GM18868 (cell line): ENCODE results near the gene AHNAK2.

Source experiments
- ATAC-seq: cut with Tn5 transposase; IDR thresholded peaks from one replicate; pipeline ENCODE4 v1.9.1; 2021; ENCODE audit warnings: mild to moderate bottlenecking, moderate library complexity; ENCODE audit not compliant: unreplicated experiment

The AHNAK2 gene

DNA sequence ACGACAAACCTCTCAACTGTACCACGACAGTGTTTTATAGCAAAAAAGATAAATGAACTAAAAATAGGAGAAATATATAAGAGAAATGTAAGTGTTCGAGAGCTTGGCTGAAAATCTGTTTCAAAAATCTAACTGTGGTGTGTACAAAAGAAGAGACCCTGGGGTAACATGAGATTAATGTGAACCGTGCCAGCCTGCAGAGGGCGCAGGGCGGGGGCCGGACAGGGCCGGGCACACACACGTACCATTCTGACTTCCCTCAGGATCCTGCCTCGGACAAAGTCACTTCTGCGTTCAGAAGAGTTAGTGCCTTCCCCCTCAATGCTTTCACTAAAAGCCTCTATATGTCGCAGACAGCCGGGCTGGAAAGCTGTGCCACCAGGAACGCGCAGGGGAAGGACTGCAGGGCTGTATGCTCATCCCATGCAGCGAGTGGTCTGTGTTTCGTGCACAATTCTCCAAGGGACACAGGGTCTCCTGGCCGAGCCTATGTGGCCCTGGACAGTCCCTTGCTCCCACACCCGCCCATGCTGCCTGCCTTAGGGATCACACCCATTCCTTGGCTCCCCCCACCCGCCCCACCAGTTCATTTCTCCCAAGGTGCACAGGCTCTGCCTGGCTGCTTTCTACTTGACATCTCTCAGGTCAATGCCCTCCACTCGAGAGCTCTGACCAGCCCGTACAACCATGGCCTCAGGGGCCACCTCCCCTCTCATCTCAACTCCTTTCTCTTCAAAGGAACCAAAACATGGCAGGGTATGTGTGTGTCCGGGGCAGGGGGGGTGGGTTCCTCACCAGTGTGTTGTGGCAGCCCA is 34.2 kb upstream of the AHNAK2 start:
- ATAC-seq, result no peak

DNA sequence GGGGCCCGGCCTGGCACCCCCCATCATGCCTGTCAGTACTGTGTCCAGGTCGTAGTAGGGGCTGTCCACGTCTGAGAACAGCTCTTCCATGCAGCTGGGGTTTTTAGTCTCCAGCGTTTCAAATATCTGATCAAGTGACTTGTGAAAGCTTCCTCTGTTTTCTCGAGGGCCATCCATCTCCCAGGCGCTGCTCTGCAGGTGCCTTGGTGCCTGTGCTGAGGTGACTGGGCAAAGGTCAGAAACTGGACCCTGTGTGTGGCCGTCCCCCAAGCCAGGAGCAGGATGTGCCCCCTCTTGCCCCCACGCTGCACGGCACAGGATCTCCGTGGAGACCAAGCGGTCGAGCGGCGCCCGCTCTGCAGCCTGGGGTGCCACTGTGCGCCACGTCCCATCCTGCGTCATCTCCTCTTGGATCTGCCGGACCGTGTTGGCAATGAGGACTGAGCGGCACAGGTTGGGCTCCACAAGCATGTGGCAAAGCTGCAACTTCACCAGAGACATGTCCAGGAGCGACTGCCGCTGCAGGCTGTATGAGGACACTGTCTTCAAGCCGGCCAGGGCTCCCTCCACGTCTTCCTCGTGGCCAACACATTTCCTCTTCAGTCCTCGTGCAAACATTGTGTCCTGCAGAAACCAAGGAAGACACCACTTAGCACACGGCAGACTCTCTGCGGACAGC is 33.3 kb upstream of the AHNAK2 start:
- no peak for ATAC-seq

DNA sequence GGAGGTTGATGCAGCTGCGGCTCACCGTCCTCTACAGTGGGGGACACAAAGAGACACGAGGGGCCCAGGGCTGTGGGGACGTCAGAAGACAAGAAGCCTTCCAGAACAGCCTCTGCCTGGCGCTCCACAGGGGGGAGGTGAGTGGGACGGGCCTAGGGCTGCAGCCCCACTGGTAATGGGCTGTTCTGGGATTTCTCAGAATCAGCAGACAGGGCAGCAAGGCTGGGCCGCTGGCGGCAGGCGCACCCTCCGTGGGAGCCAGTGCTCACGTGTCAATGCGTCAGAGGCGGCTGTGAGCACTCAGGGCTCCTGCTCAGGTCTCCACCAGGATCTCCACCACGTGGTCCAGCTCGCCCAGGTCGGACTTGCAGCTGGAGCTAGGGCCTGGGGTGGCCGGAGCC is 32.7 kb upstream of the AHNAK2 start:
- no peak for ATAC-seq

DNA sequence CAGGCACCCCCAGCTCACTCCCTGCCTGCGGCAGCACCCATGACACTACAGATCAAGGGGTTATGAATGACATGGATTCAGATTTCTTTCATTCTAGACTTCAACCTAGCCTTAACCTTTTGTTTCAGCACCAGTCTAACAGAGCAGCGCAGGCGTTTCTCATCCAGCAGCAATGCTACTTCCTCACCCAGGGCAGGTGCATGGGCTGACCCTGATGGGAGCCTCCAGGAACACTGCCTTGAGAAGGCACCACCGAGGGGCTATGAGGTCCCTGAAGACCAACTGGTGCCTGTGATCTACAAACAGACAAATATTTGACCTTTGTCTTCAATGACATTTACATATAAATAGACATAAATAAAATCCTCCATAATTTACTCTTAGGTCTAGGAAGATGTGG is 31.9 kb upstream of the AHNAK2 start:
- ATAC-seq, result no peak

DNA sequence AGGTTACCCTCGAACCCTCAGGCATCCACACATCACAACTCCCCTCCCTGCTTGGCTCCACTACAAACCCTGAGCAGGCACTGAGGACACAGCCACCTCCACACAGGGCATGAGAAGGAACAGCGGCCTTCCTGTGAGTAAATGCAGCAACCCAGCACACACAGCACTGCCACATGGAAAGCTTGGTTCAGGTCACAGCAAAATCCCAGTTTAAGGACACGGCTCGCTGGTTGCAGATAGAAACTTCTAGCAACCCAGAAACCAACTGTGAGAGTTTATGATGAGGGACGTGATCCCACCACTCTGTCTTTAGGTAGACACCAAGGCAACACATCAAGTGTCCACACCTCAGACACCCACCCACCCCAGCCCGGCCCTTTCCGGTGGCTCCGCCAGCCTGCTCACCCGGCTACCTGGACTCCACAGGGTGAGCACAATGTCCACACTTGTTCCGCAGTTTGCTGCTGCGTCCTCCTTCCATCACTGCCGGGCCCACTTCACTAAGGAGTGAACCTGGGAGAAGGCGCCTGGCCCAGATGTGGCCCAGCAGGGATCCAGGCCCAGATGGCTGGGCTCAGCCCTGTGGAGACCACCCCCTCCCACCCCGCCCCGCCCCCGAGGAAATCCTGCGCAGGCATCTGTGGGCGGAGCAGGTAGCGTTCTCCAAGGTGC is 29.6 kb upstream of the AHNAK2 start:
- ATAC-seq, result no peak

DNA sequence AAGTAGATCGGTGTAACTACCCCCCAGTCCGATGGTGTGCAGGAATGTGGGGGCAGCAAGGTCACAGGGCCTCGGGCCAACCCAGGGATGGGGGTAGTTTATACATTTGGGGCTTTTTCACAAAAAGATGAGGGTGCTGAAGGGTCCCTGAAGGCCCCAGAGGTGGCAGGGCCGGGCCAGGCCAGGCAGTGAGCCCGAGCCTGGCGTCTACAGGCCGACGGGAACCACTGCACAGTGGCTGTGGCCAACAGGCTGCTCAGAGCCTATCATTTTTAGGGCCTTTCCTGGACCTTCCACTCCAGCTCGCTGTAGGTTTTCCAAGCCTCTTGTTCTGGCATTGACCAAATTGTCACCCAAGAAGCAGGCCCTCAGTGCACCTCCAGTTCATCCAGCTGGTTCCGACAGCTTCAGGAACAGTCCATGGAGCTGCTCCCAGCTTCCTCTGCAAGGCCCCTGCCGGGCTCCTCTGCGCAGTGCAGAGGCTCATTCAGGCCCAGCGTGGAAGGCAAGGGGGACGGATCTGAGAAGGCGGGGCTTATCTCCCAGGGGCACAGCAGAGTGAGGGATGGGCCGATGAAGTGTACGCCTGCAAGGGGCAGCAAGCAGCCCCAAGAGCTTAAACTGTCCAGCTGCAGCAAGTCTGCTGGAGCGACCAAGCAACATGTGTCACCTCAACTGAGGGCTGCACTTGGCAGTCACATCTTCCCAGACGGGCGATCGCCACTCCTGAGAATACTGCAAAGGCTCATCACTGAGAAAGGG is 28.8 kb upstream of the AHNAK2 start:
- ATAC-seq, result no peak

DNA sequence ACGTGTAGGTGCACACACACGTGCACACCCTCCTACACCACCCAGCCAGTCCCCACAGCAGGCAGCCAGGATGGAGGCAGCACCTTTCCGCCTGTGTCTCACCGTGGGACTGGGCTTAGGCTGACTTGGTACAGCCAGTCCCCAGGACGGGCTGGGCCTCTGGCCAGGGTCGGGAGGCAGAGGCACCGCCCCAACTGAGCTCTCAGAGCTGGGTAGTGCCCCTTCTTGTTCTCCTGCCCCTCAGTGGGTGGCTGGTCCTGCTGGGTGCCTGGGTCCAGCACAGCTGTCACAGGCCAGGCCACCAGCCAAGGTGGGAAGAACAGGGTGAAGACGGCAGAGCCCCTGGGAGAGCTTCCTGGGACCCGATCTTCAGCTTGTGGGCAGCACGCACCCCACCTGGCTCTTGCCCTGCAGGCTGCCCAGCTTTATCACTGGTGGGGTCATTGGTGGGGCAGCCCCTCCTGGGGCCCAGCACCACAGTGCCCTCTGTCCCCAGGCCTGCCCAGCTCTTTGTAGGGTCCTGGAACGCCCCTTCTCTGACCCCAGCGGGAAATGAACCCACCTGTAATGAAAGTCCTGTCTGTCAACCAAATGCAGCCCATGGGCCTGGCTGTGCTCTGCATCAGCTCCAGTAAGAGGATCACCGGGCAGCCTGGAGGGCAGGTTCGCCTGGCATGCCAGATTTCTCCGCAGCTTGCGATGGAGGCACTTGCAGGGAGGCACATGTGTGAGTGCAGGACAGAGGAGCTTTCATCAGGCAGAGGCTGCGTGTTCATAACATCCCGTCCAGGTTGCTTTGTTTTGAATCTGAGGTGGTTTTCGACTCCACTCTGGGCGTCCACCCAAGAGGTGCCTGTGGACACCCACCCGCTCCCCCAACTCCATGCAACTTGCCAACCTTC is 28.0 kb upstream of the AHNAK2 start:
- ATAC-seq, result no peak

DNA sequence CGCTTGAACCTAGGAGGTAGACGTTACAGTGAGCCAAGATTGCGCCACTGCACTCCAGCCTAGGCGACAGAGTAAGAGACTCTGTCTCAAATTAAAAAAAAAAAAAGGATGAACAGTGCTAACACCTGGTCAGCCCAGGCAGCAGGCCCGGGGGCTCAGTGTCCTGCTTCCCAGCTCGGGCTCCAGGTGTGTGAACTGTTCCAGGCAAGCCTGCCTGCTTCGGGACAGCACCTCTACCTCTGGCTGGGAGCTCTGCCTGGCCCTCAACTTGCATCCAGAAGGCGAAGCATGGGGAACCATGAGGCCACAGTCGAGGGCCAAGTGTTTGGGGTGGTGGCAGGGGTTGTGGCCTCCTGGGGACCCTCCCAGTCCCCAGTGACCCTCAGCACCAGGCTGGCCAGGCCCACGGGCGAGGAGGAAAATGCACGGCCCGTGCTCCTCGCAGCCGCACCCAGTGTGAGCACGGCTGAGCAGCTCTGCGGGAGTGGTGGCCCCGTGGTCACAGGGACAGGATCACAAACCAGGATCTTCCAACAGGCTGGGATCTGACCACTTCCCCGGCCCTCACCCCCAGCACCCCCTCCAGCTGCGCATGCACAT is 27.3 kb upstream of the AHNAK2 start:
- ATAC-seq, result no peak

DNA sequence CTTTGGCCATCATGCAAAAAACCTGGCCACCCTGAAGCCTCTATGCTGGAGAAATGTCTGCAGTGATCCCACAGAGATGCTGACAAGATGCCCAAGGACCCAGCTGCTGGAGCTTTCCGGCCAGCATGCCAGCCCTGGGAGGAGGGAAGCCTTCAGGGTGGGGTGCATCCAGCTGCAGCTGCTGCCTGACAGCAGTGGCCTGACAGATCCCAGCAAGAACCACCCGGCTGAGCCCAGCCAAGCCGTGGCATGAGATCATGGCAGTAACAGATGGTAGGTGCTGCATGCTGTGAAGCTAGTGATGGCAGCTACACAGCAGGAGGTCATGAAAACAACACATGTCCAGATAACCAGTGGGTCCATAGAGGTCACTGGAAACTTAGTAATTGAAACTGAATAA is 21.2 kb upstream of the AHNAK2 start:
- no peak for ATAC-seq

DNA sequence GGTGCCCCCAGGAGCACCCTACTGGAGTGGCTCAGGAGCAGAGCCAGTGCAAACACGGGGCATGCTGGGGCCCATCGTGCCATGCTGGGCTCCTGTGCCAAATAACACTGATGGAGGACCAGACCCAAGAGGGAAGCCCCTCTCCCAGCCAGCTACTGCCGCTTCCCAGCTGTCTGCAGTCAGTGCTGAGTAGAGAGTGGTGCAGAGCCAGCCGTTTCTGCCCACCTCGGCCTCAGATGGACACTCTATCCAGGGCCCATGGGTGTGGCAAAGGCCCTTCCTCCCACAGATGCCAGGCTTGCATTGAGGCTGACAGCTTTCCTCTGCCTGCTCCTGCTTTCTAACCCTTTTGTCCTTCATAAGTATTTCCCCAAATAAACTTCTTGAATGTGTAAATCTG is 20.6 kb upstream of the AHNAK2 start:
- ATAC-seq, result no peak

DNA sequence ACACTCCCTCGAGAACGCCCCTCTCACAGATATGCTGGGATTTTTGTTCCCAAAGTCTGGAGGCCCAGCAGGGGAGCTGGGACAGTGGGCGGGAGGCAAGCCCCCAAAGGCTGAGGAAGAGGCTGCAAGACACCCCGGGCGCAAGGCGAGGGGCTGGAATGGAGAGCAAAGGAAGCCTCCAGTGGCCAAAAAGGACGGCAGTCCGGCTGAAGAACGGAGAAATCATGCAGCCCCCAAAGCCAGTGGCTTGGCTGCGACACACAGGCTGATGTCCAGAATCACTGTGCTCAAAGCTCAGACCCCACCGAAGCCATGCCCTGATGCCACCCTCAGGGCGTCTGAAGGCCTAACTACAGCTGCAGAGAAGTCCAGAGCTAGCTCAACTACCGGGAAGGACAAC is 18.3 kb upstream of the AHNAK2 start:
- ATAC-seq, result no peak

DNA sequence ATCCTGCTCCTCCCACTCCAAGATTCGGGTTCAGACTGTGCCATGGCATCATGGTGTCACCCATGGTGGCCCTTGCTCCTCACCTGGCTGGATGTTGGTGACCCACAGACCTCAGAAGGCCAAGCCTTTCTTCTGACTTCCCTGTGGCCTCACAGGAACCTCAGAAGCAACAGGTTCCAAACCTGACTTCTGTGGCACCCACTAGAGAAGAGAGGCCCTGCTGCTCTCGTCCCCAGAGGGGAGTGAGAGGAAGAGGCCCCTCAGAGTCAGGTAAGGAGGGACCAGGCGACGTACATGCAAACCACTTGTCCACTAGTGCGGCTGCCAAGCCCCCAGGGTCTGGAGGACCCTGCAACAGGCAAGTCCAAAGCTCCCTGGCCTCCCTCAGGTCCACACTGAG is 17.9 kb upstream of the AHNAK2 start:
- no peak for ATAC-seq

DNA sequence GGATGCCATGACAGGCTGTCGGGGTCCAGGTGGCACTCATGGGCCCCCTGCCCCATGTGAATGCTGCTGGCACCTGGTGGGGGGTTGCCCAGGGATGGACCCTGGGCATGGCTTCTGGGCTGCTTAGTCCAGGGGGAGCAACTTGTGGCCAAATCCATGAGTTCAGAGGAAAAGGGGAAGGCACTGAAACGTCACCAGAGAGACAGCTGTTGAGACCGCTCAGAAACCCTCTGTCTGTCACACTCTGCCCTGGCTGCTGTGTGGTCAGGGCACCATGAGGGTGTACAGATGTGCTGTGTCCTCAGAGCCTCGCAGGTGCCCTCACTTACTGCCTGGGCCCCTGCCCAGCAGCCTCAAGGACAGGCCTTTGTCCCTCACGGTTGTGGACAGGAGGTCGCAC is 16.8 kb upstream of the AHNAK2 start:
- no peak for ATAC-seq

DNA sequence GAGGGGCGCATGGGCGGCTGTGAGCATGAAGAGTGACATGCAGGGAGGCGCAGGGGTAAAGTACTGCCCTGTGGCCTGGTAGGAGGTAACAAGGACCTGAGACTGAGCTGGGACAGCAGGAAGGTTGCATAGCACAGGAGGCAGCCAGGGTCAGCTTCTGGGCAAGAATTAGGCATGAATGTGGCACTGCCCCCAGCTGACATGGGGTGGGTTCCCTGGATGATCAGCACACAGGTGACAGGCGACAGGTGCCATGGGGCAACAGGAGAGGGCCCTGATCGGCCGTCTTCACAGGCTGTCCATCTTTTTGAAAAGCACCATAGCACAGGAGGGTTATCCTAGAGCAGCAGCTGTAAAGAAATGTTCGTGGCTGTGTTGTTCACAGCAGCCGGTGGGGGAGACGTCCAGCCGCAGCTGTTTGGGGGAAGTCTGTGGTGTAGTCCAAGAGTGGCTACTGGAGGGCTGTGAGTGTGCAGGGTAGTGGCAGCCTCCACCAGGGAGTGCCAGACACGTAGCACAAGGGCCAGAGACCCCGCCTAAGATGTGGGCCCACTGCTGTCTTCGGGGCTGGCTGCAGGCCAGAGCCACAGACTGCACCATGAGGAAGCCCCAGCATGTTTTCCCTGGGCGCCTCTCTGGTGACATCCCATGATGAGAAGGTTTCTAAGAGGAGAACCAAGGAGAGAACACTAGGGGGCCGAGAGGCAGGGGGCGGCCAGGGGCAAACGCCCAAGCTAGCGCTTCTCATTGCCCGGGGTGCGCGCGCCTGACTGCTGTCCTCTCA is 15.8 kb upstream of the AHNAK2 start:
- no peak for ATAC-seq

DNA sequence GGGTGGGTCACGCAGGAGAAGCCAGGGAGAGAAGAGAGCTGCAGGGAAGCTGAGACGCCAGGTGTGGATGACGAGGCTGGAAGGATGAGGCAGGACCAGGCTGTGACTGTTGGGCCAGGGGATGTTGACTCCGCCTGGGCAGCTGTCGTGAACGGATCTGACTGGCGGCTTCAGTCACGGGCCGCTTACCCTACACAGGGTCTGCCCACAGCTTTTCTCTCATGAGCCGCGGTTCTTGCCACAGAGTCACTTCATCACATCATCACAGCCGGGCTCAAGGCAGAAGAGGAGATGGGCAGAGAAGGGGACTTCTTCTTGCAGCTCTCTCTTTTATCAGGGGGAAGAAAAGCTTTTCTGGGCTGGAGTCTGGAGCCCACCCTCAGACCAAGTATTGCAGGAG is 15.1 kb upstream of the AHNAK2 start:
- ATAC-seq, result no peak

DNA sequence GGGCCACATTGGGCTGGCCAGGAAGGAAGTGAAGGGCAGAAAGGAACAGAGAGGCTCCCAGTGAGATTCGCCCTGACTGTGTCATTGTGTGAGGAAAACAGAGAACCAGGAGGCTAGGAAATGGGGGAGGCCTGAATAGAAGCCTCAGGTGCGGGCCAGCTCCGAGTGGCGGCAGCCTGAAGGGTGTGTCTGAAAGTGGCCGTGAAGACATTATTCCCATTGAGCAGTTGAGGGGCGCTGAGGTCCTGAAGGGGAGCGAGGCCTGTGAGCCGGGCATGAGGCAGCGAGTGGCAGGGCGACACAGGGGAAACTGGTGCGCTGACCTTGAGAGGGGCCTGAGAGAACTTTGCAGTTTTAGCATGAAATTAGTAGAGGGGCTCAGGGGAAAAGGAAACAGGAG is 14.3 kb upstream of the AHNAK2 start:
- ATAC-seq, result no peak

DNA sequence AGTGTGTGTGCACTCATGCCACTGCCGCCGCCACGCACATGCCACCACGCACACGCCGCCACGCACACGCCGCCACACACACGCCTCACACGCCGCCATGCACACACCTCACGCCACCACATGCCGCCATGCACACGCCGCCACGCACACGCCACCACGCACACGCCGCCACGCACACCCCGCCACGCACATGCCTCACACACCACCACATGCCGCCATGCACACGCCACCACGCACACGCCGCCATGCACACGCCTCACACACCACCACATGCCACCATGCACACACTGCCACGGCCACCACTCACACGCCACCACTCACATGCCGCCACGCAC is 13.7 kb upstream of the AHNAK2 start:
- ATAC-seq, result no peak

DNA sequence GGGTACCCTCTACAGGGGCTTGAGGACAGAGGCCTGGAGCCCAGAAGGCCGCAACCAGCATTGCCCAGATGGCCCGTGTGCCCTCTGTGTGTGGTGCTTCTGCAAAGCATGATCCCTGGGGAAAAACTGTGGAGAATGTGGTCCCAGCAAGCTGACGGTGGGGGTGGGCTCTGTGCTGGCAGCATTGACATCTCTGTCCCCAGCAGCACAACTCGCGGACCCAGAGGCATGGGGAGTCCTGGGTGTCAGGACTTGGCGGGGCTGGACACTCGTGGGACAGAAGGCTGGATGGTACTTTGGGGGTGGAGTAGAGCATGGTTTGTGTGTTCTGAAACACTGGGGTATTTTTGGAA is 11.8 kb upstream of the AHNAK2 start:
- ATAC-seq, result no peak

DNA sequence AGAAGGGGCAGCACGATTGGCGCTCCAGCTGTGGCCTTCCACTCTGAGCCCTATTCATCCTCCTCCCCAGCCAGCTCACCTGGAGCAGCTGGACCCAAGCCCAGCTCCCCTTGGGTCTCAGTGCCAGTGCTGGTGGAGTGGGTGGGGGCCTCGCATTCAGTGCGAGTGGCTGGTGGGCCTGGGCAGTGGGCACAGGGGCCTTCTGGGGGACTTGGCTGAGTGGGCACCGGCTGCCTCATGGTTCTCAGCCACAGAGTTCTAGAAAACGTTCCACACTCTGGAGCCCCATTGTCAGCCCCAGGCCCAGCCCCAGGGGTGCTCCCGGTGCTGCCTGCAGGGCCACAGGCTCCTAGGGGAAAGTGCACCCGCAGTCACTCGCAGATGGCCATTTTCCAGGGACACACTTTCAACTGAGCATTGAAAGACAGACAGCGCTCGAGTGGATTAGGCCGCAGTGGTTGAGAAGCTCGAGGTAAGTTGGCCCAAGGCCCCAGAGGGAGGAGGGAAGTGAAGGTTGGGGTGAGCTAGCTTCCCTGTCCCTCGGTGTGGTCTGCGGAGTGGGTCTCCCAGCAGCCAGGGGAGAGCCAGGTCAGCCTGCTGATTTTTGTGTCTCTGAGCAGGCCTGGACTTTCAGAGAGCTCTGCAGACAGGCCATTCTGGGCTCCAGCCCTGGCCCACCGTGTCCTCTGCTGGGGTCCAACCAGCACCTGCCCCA is 11.2 kb upstream of the AHNAK2 start:
- ATAC-seq, result no peak
